Neural crest cell (in vitro differentiated cells): ENCODE measurements around the gene PATE4. TPM values are rescaled to one million over a fixed set of nuclear protein-coding genes. Genes with fewer than 3 reads are reported as not detected.

Experiments
- DNase-seq: peaks from one replicate; pipeline ENCODE4 v3.0.0; 2021; ENCODE audit warnings: low read depth, mixed read lengths, low spot score
- H3K27ac Mint-ChIP-seq: one replicate; pipeline ENCODE4 v1.8.0; 2021; ENCODE audit warnings: mild to moderate bottlenecking, mixed read lengths; ENCODE audit not compliant: unreplicated experiment
- H3K27me3 Mint-ChIP-seq: 2 replicates; pipeline ENCODE4 v1.8.0; 2021; ENCODE audit warnings: low read depth, mild to moderate bottlenecking, mixed read lengths
- H3K36me3 Mint-ChIP-seq: 2 replicates; pipeline ENCODE4 v1.8.0; 2021; ENCODE audit warnings: low read depth, mild to moderate bottlenecking, mixed read lengths
- H3K4me1 Mint-ChIP-seq: 2 replicates; pipeline ENCODE4 v1.8.0; 2021; ENCODE audit warnings: mixed read lengths
- H3K4me3 Mint-ChIP-seq: one replicate; pipeline ENCODE4 v1.8.0; 2021; ENCODE audit warnings: mild to moderate bottlenecking, mixed read lengths
- H3K9me3 Mint-ChIP-seq: 2 replicates; pipeline ENCODE4 v1.8.0; 2021; ENCODE audit warnings: mixed read lengths
- total RNA-seq: library from RNA; stranded (reverse); gene quantifications from 2 replicates; pipeline ENCODE4 v1.2.1, GENCODE V29; 2021
- TF ChIP-seq, protein P1 (sequence below): fragments of 200-600 bp; sonication (generic); conservative IDR thresholded peaks from 2 replicates; pipeline ENCODE4 v1.5.0; 2021; ENCODE audit warnings: antibody characterized with exemption, mild to moderate bottlenecking

PATE4 gene
- total RNA-seq, 1 donor from 2014 or later: not detected

- H3K36me3 Mint-ChIP-seq: peaks cover 6% of the 10 kb centered on the region
- H3K4me3 Mint-ChIP-seq: no peak overlapping the region
- H3K27ac Mint-ChIP-seq: no peak overlapping the region
- TF ChIP-seq, protein P1, sequence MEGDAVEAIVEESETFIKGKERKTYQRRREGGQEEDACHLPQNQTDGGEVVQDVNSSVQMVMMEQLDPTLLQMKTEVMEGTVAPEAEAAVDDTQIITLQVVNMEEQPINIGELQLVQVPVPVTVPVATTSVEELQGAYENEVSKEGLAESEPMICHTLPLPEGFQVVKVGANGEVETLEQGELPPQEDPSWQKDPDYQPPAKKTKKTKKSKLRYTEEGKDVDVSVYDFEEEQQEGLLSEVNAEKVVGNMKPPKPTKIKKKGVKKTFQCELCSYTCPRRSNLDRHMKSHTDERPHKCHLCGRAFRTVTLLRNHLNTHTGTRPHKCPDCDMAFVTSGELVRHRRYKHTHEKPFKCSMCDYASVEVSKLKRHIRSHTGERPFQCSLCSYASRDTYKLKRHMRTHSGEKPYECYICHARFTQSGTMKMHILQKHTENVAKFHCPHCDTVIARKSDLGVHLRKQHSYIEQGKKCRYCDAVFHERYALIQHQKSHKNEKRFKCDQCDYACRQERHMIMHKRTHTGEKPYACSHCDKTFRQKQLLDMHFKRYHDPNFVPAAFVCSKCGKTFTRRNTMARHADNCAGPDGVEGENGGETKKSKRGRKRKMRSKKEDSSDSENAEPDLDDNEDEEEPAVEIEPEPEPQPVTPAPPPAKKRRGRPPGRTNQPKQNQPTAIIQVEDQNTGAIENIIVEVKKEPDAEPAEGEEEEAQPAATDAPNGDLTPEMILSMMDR: no peak
- DNase-seq: no peak
- H3K27me3 Mint-ChIP-seq: peaks cover 3% of the 10 kb centered on the region
- H3K4me1 Mint-ChIP-seq: peaks cover 10% of the 10 kb centered on the region
- H3K9me3 Mint-ChIP-seq: peaks cover 5% of the 10 kb centered on the region
Measured at GRCh38 chr11:125869521-125869920, 36.4 kb downstream of the PATE4 start.

DNA sequence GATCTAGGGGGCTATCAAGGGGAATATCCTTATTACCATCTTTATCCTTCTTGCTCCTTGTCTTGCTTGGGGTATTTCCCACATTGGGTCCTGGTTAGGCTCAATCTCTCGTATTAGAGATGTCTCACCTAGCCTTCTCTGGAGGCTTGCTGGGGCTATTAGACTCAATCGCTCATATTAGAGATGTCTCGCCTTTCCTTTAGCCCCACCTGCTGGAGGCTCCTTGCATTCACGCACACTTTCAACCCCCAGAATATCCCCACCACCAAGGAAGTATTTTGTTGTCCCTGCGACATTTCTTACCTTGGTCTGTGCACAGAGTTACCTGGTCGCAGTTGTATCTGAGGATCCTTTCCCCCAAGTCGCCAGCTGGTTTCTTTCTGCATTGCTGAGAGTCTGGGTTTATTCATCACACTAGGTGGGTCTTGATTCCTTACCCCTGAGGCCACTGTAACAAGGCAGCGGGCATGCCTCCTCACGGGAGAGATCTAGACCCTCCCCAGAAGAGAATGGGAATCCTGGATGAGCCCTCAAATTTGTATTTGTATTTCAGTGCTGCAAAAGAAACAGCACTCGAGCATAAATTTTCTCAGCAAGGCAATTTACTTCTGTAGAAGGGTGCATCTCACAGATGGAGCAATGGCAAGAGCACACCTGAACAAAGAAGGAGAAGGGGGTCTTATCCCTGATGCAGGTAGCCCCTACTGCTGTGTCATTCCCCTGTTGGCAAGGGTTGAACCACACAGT is 38.4 kb downstream of the PATE4 start:
- Mint-ChIP-seq H3K36me3 (peaks cover 2% of the 10 kb centered on the region), H3K4me1 (peaks cover 11% of the 10 kb centered on the region), H3K27me3 (peaks cover 5% of the 10 kb centered on the region), H3K27ac (no peak overlapping the region), H3K9me3 (peaks cover 2% of the 10 kb centered on the region), H3K4me3 (no peak overlapping the region)
- DNase-seq: peak; percentile 65
- TF ChIP-seq, protein P1: peak; percentile 62

DNA sequence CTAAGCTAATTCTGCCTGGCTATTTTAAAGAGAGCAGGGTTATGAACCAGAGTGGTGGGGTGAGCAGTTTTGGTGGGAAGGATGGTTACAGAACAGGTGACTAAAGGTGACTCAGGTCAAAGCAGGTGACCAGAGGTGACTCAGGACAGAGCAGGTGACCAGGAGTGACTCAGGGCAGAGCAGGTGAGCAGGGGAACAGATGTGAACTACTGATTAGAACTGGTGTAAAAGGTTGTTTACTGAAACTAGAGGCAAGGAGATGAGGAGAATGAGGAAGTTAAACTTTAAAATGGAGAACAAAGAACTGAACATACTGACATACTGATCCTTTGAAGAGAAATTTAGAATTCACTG is 39.0 kb downstream of the PATE4 start:
- H3K9me3 Mint-ChIP-seq: peaks cover 2% of the 10 kb centered on the region
- H3K36me3 Mint-ChIP-seq: peaks cover 2% of the 10 kb centered on the region
- no peak for DNase-seq
- TF ChIP-seq, protein P1: no peak
- peaks cover 5% of the 10 kb centered on the region for H3K27me3 Mint-ChIP-seq
- H3K4me1 Mint-ChIP-seq: peaks cover 11% of the 10 kb centered on the region
- no peak overlapping the region for H3K27ac Mint-ChIP-seq
- H3K4me3 Mint-ChIP-seq: no peak overlapping the region

DNA sequence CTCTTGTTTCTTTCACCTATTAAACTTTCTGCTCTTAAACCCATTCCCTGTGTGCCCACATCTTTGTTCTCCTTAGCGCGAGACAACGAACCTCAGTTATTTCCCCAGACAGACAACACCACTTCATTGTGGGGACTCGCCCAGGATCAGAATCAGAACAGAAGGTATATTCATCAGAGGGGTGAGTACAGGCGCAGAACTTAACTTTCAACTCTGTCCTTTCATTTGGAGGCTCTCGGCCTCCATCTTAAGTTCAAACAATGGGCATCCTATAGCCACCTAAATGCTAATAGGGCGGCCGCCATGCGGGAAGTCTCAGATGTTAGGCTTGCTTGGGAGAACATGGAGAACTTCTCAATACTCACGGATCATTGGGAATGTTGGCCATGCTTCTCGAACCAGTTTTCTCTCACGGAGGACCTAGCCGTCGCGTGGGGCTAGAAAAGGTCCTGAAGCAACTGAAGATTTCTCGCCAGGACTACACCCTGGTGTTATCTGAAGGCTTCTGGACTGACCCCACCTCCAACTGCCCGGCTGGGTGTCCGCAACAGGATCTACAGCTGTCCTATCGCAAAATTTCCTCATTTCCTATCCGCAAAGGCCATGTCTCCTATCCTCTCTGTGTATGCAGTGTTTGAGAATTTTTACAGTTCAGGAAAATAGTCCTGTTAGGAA is 40.9 kb downstream of the PATE4 start:
- Mint-ChIP-seq H3K27ac (peak overlapping the region; percentile 81), H3K9me3 (peaks cover 2% of the 10 kb centered on the region), H3K4me3 (peak overlapping the region; percentile 90), H3K27me3 (peaks cover 3% of the 10 kb centered on the region), H3K36me3 (no peaks in the 10 kb centered on the region), H3K4me1 (peaks cover 11% of the 10 kb centered on the region)
- DNase-seq: peak; percentile 5
- TF ChIP-seq, protein P1: no peak

- peaks cover 6% of the 10 kb centered on the region for H3K27me3 Mint-ChIP-seq
- peaks cover 11% of the 10 kb centered on the region for H3K4me1 Mint-ChIP-seq
- peaks cover 2% of the 10 kb centered on the region for H3K9me3 Mint-ChIP-seq
- DNase-seq: peak; percentile 78
- H3K27ac Mint-ChIP-seq: no peak overlapping the region
- peak overlapping the region; percentile 90 for H3K4me3 Mint-ChIP-seq
- no peaks in the 10 kb centered on the region for H3K36me3 Mint-ChIP-seq
- TF ChIP-seq, protein P1: peak; percentile 85
Measured at GRCh38 chr11:125874556-125875124, 41.5 kb downstream of the PATE4 start.
